Immature natural killer cell (primary cell): ENCODE results near the gene CDK18. TPM values are rescaled to one million over a fixed set of nuclear protein-coding genes. Genes with fewer than 3 reads are reported as not detected.

ENCODE experiments used
- DNase-seq, 3 donors: peaks; one replicate each; pipeline ENCODE4 v3.0.0; 2022; ENCODE audit warnings: mixed read lengths in 1 of 3
- H3K27ac Mint-ChIP-seq, 6 donors: one replicate each; pipeline ENCODE4 v1.8.0; 2020; ENCODE audit warnings: mixed read lengths in 6 of 6, mild to moderate bottlenecking in 5 of 6, inconsistent platforms in 4 of 6, moderate library complexity in 3 of 6
- H3K27me3 Mint-ChIP-seq, 3 donors: one replicate each; pipeline ENCODE4 v1.8.0; 2020 to 2021; ENCODE audit warnings: low read depth in 3 of 3, mild to moderate bottlenecking in 3 of 3, mixed read lengths in 3 of 3, moderate library complexity in 3 of 3, inconsistent platforms in 1 of 3
- H3K36me3 Mint-ChIP-seq, 3 donors: one replicate each; pipeline ENCODE4 v1.8.0; 2020; ENCODE audit warnings: mixed read lengths in 3 of 3, inconsistent platforms in 2 of 3, mild to moderate bottlenecking in 2 of 3
- H3K4me1 Mint-ChIP-seq, 2 donors: one replicate each; pipeline ENCODE4 v1.8.0; 2020; ENCODE audit warnings: inconsistent platforms in 2 of 2, mild to moderate bottlenecking in 2 of 2, mixed read lengths in 2 of 2, moderate library complexity in 1 of 2
- H3K4me3 Mint-ChIP-seq, 5 donors: one replicate each; pipeline ENCODE4 v1.8.0; 2020; ENCODE audit warnings: mild to moderate bottlenecking in 5 of 5, mixed read lengths in 5 of 5, inconsistent platforms in 3 of 5, moderate library complexity in 3 of 5
- H3K9me3 Mint-ChIP-seq, 6 donors: one replicate each; pipeline ENCODE4 v1.8.0; 2020; ENCODE audit warnings: mild to moderate bottlenecking in 6 of 6, mixed read lengths in 6 of 6, inconsistent platforms in 4 of 6, moderate library complexity in 3 of 6
- polyA plus RNA-seq, 3 donors: library from polyadenylated mRNA; unstranded; fragments of 300-500 nt; fragmentation: Illumina TruSeq; gene quantifications; one replicate each; pipeline ENCODE4 v1.2.3, GENCODE V29; 2021

Gene CDK18
- polyA plus RNA-seq = under 1 TPM in 2 of 3 donors, not detected in 1; 0.61 to 0.74 TPM

DNA sequence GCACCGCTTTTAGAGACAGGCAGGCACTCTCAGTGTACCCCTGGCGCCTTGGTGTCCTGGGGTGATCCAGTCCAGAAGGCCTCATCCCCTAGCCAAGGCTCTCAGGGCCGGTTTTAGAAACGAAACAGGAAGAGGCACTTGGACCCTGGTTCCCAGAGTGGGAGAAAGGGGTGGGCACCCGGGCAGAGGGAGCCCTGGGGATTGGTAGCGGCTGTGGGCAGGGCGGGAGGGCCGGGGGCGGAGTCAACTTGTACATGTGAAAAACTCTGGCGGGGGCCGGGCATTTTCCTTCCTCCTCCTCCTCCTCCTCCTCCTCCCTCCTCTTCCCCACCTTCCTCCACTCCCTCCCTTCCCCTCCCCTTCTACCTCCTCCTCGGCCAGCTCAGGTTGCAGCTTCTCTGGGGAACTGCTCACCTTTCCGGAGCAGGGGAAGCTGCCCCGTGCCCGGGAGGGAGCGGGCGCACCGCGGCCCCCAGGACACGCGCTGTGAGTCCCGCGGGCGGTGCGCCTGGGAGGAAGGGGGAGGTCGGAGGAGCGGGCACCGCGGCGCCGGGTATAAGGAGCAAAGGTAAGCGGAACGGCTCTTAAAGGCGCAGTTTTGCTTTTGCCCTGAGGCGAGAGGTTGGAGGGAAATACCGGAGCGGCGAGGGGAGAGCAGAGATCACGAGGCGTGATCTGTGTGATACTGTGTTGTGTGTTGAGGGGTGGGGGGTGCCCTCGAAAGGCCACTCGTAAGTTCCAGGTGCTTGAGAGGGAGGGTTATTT lies at the start of gene CDK18:
CDK18 (plus strand) TSS at position 359 of the 765 bp plus-strand sequence. CDS start 18,499 bp downstream, outside the sequence.
- Mint-ChIP-seq H3K9me3 (no peaks in the 10 kb centered on the region), H3K4me3 (peak within 1 kb of the TSS; percentile 81 to 92 (median 90)), H3K4me1 (peaks cover 9 to 13% of the 10 kb centered on the region in 2 donors), H3K36me3 (no peaks in the 10 kb centered on the region), H3K27me3 (peaks cover 2 to 5% (median 4%) of the 10 kb centered on the region in 3 donors), H3K27ac (peak within 1 kb of the TSS in 4 of 6 donors; percentile 32 to 61 (median 52))
- DNase-seq = peak; percentile 23 to 42 (median 34)

DNA sequence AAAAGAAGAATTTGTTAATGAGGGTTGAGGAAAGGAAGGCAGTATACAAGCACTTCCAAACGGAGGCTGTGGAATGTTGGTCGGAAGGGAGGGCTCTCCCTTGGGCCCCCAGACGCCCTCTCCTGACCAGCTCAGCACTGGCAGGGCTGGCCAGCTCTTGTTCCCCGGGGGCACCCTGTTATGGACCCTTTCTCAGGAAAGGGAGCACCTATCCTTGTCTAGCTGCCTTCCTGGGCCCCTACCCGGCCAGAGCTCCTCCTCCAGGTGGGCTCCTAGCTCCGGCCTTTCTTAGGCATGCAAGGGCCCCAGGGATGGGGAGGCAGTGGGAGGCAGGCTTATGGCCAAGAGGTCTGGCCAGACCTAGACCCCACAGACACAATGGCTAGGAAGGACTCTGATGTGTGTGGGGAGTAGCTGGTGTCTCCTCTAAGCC lies 49.5 kb upstream of the CDK18 start:
- Mint-ChIP-seq H3K4me3 (peak overlapping the region in 2 of 5 donors; percentile 40 to 48), H3K27me3 (peaks cover 15 to 34% (median 29%) of the 10 kb centered on the region in 3 donors)
- DNase-seq = no peak

DNA sequence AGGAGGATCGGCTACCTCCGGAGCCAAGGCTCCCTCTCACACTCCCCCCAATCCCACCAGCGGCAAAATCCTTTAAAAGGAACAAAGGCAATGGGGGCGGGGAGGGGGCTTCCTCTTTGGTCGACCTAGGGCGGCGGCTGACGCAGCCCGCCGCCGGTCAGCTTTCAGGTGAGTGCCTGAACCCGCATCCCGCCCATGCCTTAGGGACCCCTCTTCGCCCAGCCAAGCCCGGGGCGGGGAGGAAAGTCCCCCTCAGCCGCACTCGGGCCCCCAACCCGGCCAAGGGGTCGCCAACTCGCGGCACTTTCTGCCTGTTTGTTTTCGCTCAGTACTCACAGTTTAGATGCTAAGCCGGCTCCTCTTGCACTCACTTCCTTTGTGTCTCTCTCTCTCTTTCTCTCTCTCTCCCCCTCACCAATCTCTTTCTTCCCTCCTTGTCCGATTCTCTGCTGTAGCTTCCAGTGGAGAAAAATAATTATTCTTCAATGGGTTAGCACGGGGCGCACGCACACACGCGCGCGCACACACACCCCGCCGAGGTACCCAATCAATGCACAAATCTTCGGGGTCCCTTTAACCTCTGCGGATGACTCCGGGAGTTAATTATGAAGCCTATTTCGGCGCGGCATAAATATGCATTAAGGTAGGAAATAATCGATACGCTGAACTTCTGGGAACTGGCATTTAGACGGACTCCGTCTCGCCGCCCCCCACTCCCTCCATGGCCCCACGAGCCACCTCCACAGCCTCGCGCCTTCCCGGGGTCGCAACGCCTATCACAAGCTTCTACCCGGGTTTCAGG lies 48.7 kb upstream of the CDK18 start, which contains the start of gene BLACAT1:
BLACAT1 (minus strand) TSS at position 465 of the 802 bp plus-strand sequence.
- peak in 1 of 3 donors; percentile 7 for DNase-seq
- Mint-ChIP-seq H3K36me3 (no peaks in the 10 kb centered on the region), H3K9me3 (no peaks in the 10 kb centered on the region), H3K27ac (no peak within 1 kb of the TSS), H3K27me3 (peaks cover 15 to 34% (median 32%) of the 10 kb centered on the region in 3 donors), H3K4me1 (peaks cover 17 to 27% of the 10 kb centered on the region in 2 donors), H3K4me3 (peak within 1 kb of the TSS; percentile 79 to 88 (median 83))

More for the DNA sequence above, 49.5 kb upstream of the CDK18 start:
- no peaks in the 10 kb centered on the region for H3K36me3 Mint-ChIP-seq
- H3K9me3 Mint-ChIP-seq = no peaks in the 10 kb centered on the region
- H3K4me1 Mint-ChIP-seq = peaks cover 17 to 27% of the 10 kb centered on the region in 2 donors
- H3K27ac Mint-ChIP-seq = no peak overlapping the region

DNA sequence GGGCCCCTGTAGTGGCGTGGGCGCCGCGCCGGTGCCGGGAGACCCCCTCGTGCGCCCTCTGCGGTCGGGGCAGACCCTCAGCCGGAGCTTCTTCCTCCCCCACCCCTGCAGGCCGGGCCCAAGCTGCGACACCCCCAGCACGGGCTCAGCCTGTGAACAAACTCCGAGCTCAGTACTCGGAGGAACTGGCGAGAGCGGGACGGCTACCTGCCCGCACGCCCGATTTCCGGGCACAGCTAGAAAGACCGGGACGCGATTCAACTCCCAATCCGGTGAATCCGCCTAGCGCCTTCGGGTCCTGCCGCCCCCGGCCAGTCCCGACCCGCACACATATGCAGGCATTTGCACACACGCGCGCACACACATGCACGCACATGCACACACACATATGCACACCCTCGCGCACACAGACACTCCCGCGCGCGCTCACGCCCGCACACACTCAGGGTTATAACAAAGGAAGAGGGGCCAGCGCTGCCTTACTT lies 48.0 kb upstream of the CDK18 start:
- H3K9me3 Mint-ChIP-seq = peaks cover 0 to under 1% (median 0%) of the 10 kb centered on the region in 6 donors
- peaks cover 15 to 34% (median 32%) of the 10 kb centered on the region in 3 donors for H3K27me3 Mint-ChIP-seq
- peaks cover 17 to 27% of the 10 kb centered on the region in 2 donors for H3K4me1 Mint-ChIP-seq
- H3K27ac Mint-ChIP-seq = no peak overlapping the region
- no peaks in the 10 kb centered on the region for H3K36me3 Mint-ChIP-seq
- peak in 1 of 3 donors; percentile 5 for DNase-seq
- H3K4me3 Mint-ChIP-seq = peak overlapping the region; percentile 79 to 88 (median 83)

DNA sequence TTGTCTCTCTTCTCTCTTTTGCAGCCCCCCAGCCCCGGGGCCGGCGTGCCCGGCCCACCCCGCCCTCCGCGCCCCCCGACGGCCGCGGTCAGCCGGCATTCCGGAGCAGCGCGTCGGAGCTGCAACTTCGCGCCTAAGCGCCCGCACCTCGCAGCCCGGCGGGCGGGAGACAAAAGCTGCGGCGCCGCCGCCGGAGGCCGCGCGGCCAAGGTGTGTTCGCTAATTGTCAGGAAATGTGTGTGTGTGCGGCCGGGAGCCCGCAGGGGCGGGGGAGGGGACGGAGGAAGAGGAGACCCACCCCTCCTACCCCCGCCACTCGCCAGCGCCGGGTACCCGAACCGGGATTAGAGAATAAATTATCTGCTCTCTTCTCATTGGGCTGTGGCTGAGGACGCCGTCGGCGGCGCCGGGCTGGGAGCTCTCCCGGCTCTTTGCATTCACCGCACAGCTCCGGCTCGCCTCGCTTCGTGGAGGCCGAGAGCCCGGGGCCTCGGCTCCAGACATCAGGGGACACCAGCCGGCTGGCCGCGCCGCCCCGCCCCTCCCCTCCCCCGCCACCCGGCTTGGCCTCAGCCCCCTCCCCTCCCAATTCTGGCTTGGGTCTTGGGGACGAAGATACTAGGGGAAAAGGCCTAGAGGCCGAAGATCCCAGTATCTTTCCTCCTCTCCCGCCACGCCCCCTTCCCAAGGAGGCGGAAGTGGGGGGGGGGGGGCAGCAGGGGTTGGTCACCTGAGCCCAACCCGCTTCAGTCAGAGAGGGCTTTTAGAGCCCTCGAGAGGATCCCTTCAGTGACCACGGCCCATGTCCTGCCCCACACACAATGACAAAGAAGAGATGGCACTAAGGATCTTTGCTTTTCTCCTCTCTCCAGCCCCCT lies 47.4 kb upstream of the CDK18 start:
- no peak overlapping the region for H3K27ac Mint-ChIP-seq
- peak overlapping the region; percentile 82 to 88 (median 83) for H3K4me3 Mint-ChIP-seq
- DNase-seq = peak; percentile 19 to 20 (median 20)
- H3K4me1 Mint-ChIP-seq = peaks cover 17 to 27% of the 10 kb centered on the region in 2 donors
- H3K36me3 Mint-ChIP-seq = no peaks in the 10 kb centered on the region
- peaks cover 0 to 2% (median 0%) of the 10 kb centered on the region in 6 donors for H3K9me3 Mint-ChIP-seq
- H3K27me3 Mint-ChIP-seq = peaks cover 15 to 32% (median 30%) of the 10 kb centered on the region in 3 donors

DNA sequence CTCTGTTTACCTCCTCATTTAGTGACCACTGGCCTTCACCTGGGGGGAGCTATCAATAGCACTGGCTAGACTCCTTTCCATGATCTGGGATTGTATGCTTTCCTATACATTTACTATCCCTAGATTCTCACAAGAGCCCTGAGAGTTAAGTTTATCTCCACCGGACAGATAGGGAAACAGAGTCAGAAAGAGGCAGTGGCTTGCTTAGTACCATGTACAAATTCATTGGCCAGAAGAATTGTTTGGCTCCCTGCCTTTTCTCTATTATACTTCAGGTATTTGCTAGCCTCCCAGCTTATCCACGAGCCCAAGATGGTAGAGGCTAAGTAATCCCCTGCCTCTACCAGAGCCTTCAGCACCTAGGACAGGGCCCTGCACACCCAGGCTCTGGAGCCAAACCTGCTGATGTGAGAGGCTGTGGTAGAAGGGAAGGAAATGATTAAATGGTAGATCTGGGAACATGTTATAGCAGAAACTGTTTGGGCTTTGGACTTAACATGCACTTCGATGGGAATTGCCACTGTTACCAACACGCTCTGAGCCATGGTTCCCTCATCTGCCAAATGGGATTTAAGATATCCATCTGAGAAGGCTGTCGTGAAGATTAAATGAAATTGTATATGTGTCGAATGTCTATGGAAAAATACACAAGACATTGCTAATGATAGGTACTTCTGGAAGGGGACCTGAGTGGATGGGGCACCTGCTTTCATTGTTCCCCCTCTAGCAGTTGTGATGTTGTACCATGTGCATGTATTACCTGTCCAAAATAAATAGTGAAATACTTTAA lies 45.5 kb upstream of the CDK18 start:
- Mint-ChIP-seq H3K27ac (no peak overlapping the region), H3K27me3 (peaks cover 15 to 31% (median 28%) of the 10 kb centered on the region in 3 donors), H3K4me1 (peaks cover 17 to 27% of the 10 kb centered on the region in 2 donors), H3K4me3 (peak overlapping the region in 1 of 5 donors; percentile 47), H3K9me3 (peaks cover 0 to 2% (median 0%) of the 10 kb centered on the region in 6 donors), H3K36me3 (no peaks in the 10 kb centered on the region)
- peak in 1 of 3 donors; percentile 19 for DNase-seq

DNA sequence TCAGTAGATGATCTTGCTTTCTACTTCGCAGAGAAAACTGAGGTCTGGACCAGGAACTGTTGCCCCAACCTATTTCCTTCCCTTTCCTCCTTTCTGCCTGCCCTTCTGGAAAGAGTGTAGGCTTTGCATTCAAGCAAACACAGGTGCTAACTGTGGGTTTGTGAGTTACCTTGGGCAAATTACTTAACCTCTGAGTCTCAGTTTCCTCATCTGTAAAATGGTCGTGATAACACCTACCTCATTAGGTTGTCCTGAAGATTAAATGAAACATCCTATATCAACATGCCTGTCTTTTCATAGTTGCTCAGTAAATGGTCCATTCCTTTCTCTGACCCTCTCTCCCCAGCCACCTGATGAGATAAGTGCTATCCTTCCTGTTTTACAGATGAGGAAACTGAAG lies 39.1 kb upstream of the CDK18 start:
- DNase-seq = no peak
- H3K9me3 Mint-ChIP-seq = peaks cover 0 to 4% (median 0%) of the 10 kb centered on the region in 6 donors
- H3K4me3 Mint-ChIP-seq = no peak overlapping the region
- no peak overlapping the region for H3K27ac Mint-ChIP-seq
- H3K36me3 Mint-ChIP-seq = no peaks in the 10 kb centered on the region
- peaks cover 4 to 8% (median 6%) of the 10 kb centered on the region in 3 donors for H3K27me3 Mint-ChIP-seq
- H3K4me1 Mint-ChIP-seq = no peaks in the 10 kb centered on the region

DNA sequence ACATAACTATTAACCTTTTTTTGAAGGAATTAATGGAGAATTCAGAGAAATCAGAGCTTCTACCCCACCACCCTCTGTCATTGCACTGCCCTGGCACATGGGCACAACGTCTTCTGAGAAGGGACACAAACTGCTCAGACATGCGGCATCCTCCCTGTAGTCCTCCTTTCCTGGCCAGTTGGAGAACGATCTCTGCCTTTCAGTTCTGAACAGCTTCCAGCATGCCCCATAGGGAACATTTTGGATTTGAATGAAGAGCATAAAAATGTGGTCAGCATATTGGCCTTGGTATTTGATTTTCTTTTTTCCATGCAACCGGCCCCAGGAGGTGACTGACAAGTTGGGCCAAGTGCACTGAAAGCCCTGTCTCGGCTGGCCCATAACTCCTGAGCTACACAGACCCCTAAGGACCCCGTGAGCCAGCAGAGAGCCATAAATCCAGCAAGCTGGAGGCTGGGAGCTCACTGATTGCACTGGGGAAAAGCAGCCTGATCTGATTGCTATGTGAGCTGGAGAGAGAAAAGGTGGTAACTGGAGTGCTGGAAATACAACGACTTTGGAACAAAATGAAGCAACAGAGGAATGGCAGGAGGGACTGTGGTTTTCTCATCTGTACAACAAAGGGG lies 37.8 kb upstream of the CDK18 start:
- Mint-ChIP-seq H3K27ac (no peak overlapping the region), H3K36me3 (no peaks in the 10 kb centered on the region), H3K4me1 (no peaks in the 10 kb centered on the region), H3K9me3 (peaks cover 0 to 2% (median 0%) of the 10 kb centered on the region in 6 donors), H3K4me3 (no peak overlapping the region), H3K27me3 (peaks cover 4 to 8% (median 8%) of the 10 kb centered on the region in 3 donors)
- no peak for DNase-seq

DNA sequence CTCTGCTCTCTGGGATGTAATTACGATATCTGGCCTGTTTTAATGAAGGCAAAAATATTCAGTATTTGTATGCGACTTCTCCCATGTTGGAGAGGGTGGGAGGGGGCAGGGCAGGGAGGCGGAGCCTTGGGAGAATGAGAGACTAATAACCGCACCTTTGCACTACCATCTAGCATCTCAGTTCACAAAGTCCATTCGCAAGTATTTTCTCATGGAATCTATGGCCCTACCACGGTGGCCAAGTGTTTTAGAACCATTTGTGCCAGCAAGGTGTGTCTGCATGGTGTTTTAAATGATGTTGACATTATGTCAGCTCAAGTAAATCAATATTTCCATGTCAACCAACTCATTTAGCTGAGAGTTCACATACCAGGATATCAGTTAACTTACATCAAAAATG lies 34.3 kb upstream of the CDK18 start:
- peaks cover 8 to 21% (median 18%) of the 10 kb centered on the region in 3 donors for H3K27me3 Mint-ChIP-seq
- peaks cover 0 to 2% (median 0%) of the 10 kb centered on the region in 6 donors for H3K9me3 Mint-ChIP-seq
- H3K27ac Mint-ChIP-seq = no peak overlapping the region
- H3K4me3 Mint-ChIP-seq = no peak overlapping the region
- peaks cover 0 to 5% (median 0%) of the 10 kb centered on the region in 3 donors for H3K36me3 Mint-ChIP-seq
- DNase-seq = no peak
- H3K4me1 Mint-ChIP-seq = peaks cover 3 to 13% of the 10 kb centered on the region in 2 donors

DNA sequence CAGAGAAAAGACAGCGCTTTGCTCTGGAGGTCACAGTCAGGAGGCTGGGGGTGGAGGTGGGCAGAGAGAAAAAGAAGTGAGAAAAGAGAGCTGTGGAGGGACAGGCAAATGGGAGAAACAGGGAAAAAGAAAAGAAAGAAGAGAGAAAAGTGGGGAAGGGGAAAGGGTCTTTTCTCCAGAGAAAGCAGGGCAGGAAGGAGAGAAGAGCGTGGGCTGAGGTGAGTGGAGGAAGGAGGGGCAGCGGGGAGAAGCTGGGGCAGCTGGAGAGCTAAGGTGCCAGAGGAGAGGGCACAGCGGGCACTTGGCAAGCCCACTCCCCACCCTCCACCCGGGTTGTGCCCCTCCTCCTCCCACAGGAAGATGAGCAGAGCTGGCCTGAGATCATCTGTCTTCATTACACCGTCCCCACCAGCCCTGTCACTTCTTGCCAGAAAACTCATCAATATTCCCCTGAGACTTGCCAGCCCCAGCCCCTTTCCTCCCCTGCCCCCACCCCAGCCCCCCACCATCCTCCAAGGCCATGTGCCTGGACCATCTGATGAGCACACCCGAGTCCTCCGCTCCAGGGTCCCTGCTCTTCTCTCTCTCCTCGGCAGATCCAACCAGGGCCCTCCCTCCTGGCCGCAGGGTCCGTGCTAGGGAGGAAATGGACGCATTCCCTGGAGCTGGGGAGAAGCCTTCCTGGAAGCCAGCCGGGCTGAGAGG lies 31.6 kb upstream of the CDK18 start:
- no peak for DNase-seq
- H3K27ac Mint-ChIP-seq = peak overlapping the region in 1 of 6 donors; percentile 7
- no peak overlapping the region for H3K4me3 Mint-ChIP-seq
- peaks cover 0 to 5% (median 0%) of the 10 kb centered on the region in 3 donors for H3K36me3 Mint-ChIP-seq
- H3K9me3 Mint-ChIP-seq = peaks cover 0 to 2% (median 0%) of the 10 kb centered on the region in 6 donors
- peaks cover 9 to 20% (median 15%) of the 10 kb centered on the region in 3 donors for H3K27me3 Mint-ChIP-seq
- H3K4me1 Mint-ChIP-seq = peaks cover 8 to 20% of the 10 kb centered on the region in 2 donors

DNA sequence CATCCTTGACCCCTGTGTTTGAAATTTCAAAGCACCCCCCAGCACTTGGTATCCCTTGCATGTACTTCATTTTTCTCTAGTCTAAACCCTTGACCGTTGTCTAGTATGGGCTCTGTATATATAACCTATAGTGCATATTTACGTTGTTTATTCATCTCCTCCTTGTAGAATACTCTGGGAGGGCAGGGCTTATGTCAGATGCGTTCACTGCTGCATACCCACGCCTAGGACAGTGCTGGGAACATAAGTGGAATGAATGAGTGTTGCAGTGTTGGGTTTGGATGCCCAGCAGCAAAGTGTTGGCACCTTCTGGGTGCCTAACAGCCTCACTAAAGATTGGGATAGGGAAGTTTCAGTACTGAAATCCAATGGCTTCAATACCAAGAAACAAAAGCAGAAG lies 31.0 kb upstream of the CDK18 start:
- no peak for DNase-seq
- H3K27me3 Mint-ChIP-seq = peaks cover 6 to 19% (median 11%) of the 10 kb centered on the region in 3 donors

More for the DNA sequence above, 31.0 kb upstream of the CDK18 start:
- no peak overlapping the region for H3K4me3 Mint-ChIP-seq
- peaks cover 0 to 2% (median 0%) of the 10 kb centered on the region in 6 donors for H3K9me3 Mint-ChIP-seq
- peaks cover 0 to 5% (median 0%) of the 10 kb centered on the region in 3 donors for H3K36me3 Mint-ChIP-seq
- H3K27ac Mint-ChIP-seq = no peak overlapping the region
- peaks cover 12 to 24% of the 10 kb centered on the region in 2 donors for H3K4me1 Mint-ChIP-seq
